ENCODE measurements around the gene SMYD3.

DNA sequence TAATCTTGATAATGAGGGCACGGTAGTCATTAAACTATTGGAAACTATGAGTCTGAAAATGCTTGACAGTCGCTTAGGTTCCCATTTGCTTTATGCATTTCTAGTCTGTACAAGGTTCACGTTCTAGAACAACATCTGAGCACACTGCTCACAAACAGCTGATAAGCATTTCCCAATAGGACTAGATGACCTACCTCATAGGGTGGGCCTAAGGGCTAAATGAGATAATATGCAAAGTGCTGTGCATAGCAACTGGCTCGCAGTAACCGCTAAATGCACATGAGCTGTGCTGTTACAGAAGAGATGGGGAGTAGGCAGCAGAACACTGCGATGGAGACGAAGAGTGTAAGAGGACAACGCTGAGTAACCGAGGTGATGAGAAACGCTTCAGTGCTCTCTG lies 628.0 kb downstream of the SMYD3 start:
- TF ChIP-seq, protein P1, sequence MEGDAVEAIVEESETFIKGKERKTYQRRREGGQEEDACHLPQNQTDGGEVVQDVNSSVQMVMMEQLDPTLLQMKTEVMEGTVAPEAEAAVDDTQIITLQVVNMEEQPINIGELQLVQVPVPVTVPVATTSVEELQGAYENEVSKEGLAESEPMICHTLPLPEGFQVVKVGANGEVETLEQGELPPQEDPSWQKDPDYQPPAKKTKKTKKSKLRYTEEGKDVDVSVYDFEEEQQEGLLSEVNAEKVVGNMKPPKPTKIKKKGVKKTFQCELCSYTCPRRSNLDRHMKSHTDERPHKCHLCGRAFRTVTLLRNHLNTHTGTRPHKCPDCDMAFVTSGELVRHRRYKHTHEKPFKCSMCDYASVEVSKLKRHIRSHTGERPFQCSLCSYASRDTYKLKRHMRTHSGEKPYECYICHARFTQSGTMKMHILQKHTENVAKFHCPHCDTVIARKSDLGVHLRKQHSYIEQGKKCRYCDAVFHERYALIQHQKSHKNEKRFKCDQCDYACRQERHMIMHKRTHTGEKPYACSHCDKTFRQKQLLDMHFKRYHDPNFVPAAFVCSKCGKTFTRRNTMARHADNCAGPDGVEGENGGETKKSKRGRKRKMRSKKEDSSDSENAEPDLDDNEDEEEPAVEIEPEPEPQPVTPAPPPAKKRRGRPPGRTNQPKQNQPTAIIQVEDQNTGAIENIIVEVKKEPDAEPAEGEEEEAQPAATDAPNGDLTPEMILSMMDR (IDR thresholded peaks at IDR 0.05; ENCODE audit: insufficient read depth, low read depth, low read length) = no peak
- no peak for TF ChIP-seq EZH2 (IDR thresholded peaks at IDR 0.05; ENCODE audit: insufficient read depth, low read length)

All from astrocyte (in vitro differentiated cells and primary cell).